Smooth muscle cell (in vitro differentiated cells): Measurements from ENCODE around the gene ZNF662. TPM values are rescaled to one million over a fixed set of nuclear protein-coding genes. Genes with fewer than 3 reads are reported as not detected.

Experiments
- DNase-seq: peaks from one replicate; lab custom pipeline; 2025; ENCODE audit not compliant: unreplicated experiment; lab: John Stamatoyannopoulos, UW
- H2AFZ ChIP-seq: fragments of 200-600 bp; sonication (generic); 2 replicates; pipeline ENCODE4 v1.6.0; 2016; ENCODE audit warnings: antibody characterized with exemption, low read depth, mild to moderate bottlenecking
- H3F3A ChIP-seq: fragments of 200-600 bp; sonication (generic); 2 replicates; pipeline ENCODE4 v1.6.0; 2017; ENCODE audit warnings: antibody characterized with exemption, low read depth
- H3K27ac ChIP-seq: fragments of 200-600 bp; sonication (generic); 2 replicates; pipeline ENCODE4 v1.5.1; 2016; ENCODE audit warnings: low read depth, mild to moderate bottlenecking
- H3K27me3 ChIP-seq: fragments of 200-600 bp; sonication (generic); 2 replicates; pipeline ENCODE4 v1.6.1; 2016; ENCODE audit warnings: low read depth, mild to moderate bottlenecking
- H3K36me3 ChIP-seq: fragments of 200-600 bp; sonication (generic); 2 replicates; pipeline ENCODE4 v1.5.1; 2016; ENCODE audit warnings: low read depth
- H3K4me1 ChIP-seq: fragments of 200-600 bp; sonication (generic); 2 replicates; pipeline ENCODE4 v1.5.1; 2016; ENCODE audit warnings: low read depth
- H3K4me2 ChIP-seq: fragments of 200-600 bp; sonication (generic); 2 replicates; pipeline ENCODE4 v1.6.0; 2016; ENCODE audit warnings: mild to moderate bottlenecking
- H3K4me3 ChIP-seq: fragments of 200-600 bp; sonication (generic); 2 replicates; pipeline ENCODE4 v1.5.1; 2016; ENCODE audit warnings: mild to moderate bottlenecking
- H3K79me2 ChIP-seq: fragments of 200-600 bp; sonication (generic); 2 replicates; pipeline ENCODE4 v1.6.0; 2016; ENCODE audit warnings: low read depth, mild to moderate bottlenecking
- H3K9ac ChIP-seq: fragments of 200-600 bp; sonication (generic); 2 replicates; pipeline ENCODE4 v1.6.0; 2016; ENCODE audit warnings: low read depth
- H3K9me3 ChIP-seq: fragments of 200-600 bp; sonication (generic); replicated peaks from 2 replicates; pipeline ENCODE4 v1.5.1; 2016; ENCODE audit warnings: low read depth
- H4K20me1 ChIP-seq: fragments of 200-600 bp; sonication (generic); 2 replicates; pipeline ENCODE4 v1.6.0; 2016; ENCODE audit warnings: low read depth
- WGBS: methylation state at CpG from one replicate; pipeline ENCODE4 v1.1.7; 2016; ENCODE audit warnings: low lambda C conversion rate; 5-methylcytosine and 5-hydroxymethylcytosine counted together
- polyA plus RNA-seq: library from polyadenylated mRNA; unstranded; fragments of >200 nt; fragmentation: Nextera tagmentation; extraction: Ambion mirVana; gene quantifications from 2 replicates; pipeline ENCODE4 v1.2.1, GENCODE V29; 2016
- total RNA-seq: library from RNA; depleted of rRNA; stranded (reverse); fragments of >200 nt; gene quantifications from 2 replicates; pipeline ENCODE4 v1.2.3, GENCODE V29; 2014
- TF ChIP-seq, protein P1 (sequence below): fragments of 200-600 bp; sonication (generic); IDR thresholded peaks from 2 replicates; pipeline ENCODE4 v1.5.1; 2017; ENCODE audit warnings: borderline replicate concordance, mild to moderate bottlenecking, antibody characterized with exemption; ENCODE audit not compliant: insufficient read depth, poor library complexity, severe bottlenecking

ZNF662 gene
- total and polyA plus RNA-seq, 2 experiments from 2014 or later: 1.6 TPM; not detected in 1

- Histone ChIP-seq H3K9me3 (no peaks in the 10 kb centered on the region), H3K4me1 (no peaks in the 10 kb centered on the region)
Observed at GRCh38 chr3:42963269-42963668, 57.3 kb downstream of the ZNF662 start.

GRCh38 chr3:42964266-42964665 lies 58.3 kb downstream of the ZNF662 start:
- no peak for DNase-seq

More at GRCh38 chr3:42963269-42963668, 57.3 kb downstream of the ZNF662 start:
- Histone ChIP-seq H3K79me2 (no peaks in the 10 kb centered on the region), H3K4me2 (no peak overlapping the region), H3F3A (no peaks in the 10 kb centered on the region), H3K36me3 (no peaks in the 10 kb centered on the region), H4K20me1 (no peaks in the 10 kb centered on the region), H3K9ac (no peak overlapping the region), H2AFZ (no peak overlapping the region), H3K27ac (no peak overlapping the region), H3K4me3 (no peak overlapping the region), H3K27me3 (peaks cover 18% of the 10 kb centered on the region)
- no peak for DNase-seq
- TF ChIP-seq, protein P1, sequence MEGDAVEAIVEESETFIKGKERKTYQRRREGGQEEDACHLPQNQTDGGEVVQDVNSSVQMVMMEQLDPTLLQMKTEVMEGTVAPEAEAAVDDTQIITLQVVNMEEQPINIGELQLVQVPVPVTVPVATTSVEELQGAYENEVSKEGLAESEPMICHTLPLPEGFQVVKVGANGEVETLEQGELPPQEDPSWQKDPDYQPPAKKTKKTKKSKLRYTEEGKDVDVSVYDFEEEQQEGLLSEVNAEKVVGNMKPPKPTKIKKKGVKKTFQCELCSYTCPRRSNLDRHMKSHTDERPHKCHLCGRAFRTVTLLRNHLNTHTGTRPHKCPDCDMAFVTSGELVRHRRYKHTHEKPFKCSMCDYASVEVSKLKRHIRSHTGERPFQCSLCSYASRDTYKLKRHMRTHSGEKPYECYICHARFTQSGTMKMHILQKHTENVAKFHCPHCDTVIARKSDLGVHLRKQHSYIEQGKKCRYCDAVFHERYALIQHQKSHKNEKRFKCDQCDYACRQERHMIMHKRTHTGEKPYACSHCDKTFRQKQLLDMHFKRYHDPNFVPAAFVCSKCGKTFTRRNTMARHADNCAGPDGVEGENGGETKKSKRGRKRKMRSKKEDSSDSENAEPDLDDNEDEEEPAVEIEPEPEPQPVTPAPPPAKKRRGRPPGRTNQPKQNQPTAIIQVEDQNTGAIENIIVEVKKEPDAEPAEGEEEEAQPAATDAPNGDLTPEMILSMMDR: no peak
- WGBS: 57% methylated on average over 2 of the region's 2 CpGs

More at GRCh38 chr3:42964266-42964665, 58.3 kb downstream of the ZNF662 start:
- no peak overlapping the region for H3K4me2 ChIP-seq
- H3K36me3 ChIP-seq: no peaks in the 10 kb centered on the region
- no peaks in the 10 kb centered on the region for H3K4me1 ChIP-seq
- H3K27ac ChIP-seq: no peak overlapping the region
- no peaks in the 10 kb centered on the region for H3K9me3 ChIP-seq
- no peaks in the 10 kb centered on the region for H4K20me1 ChIP-seq
- H3F3A ChIP-seq: no peaks in the 10 kb centered on the region
- H3K79me2 ChIP-seq: no peaks in the 10 kb centered on the region
- no peak overlapping the region for H2AFZ ChIP-seq
- TF ChIP-seq, protein P1: no peak
- no peak overlapping the region for H3K4me3 ChIP-seq
- WGBS: 88% methylated on average over 4 of the region's 4 CpGs
- no peak overlapping the region for H3K9ac ChIP-seq
- H3K27me3 ChIP-seq: peaks cover 18% of the 10 kb centered on the region

Other genes starting within 250 kb of the ZNF662 start
- gene KLHL40, start 220.6 kb upstream of the ZNF662 start, total RNA-seq: not detected in 2 replicates
- gene KLHL40, start 220.6 kb upstream of the ZNF662 start, polyA plus RNA-seq: not detected in 2 replicates
- gene HHATL, start 203.3 kb upstream of the ZNF662 start, total RNA-seq: not detected in 2 replicates
- not detected in 2 replicates for gene HHATL, start 203.3 kb upstream of the ZNF662 start, polyA plus RNA-seq
- gene CCDC13, start 132.9 kb upstream of the ZNF662 start, total RNA-seq: not detected in 2 replicates
- gene CCDC13, start 132.9 kb upstream of the ZNF662 start, polyA plus RNA-seq: 0.48 TPM in 1 of 2 replicates, not detected in the other
- 322 and 339 TPM in 2 replicates for gene HIGD1A, start 101.7 kb upstream of the ZNF662 start, total RNA-seq
- 159 and 297 TPM in 2 replicates for gene HIGD1A, start 101.7 kb upstream of the ZNF662 start, polyA plus RNA-seq
- gene ACKR2, start 96.7 kb upstream of the ZNF662 start, total RNA-seq: 5.6 and 17.2 TPM in 2 replicates
- 1.1 and 7.0 TPM in 2 replicates for gene ACKR2, start 96.7 kb upstream of the ZNF662 start, polyA plus RNA-seq
- gene CYP8B1, start 30.3 kb upstream of the ZNF662 start, total RNA-seq: not detected in 2 replicates
- gene CYP8B1, start 30.3 kb upstream of the ZNF662 start, polyA plus RNA-seq: not detected in 2 replicates
- 0.04 and 0.76 TPM in 2 replicates for gene GASK1A, start 73.2 kb downstream of the ZNF662 start, total RNA-seq
- gene GASK1A, start 73.2 kb downstream of the ZNF662 start, polyA plus RNA-seq: 0.11 TPM in 1 of 2 replicates, not detected in the other
- gene POMGNT2, start 199.9 kb downstream of the ZNF662 start, total RNA-seq: 9.2 and 9.3 TPM in 2 replicates
- gene POMGNT2, start 199.9 kb downstream of the ZNF662 start, polyA plus RNA-seq: 14.1 and 17.9 TPM in 2 replicates